ENCODE results near the gene HOMER3. TPM values are rescaled to one million over a fixed set of nuclear protein-coding genes. Genes with fewer than 3 reads are reported as not detected.

HOMER3 gene
- polyA plus RNA-seq, 1 donor from 2014 or later, result 83.6 TPM

GRCh38 chr19:18989316-18989715, 48.3 kb upstream of the HOMER3 start (continued):
- no peak for TF ChIP-seq POLR2AphosphoS5 (IDR thresholded peaks at IDR 0.05)
- TF ChIP-seq TAF1 (IDR thresholded peaks at IDR 0.05; ENCODE audit: low read depth), result no peak
- no peak for TF ChIP-seq SMC3 (conservative IDR thresholded peaks at IDR 0.05; ENCODE audit: poor library complexity)

GRCh38 chr19:18987456-18987855, 46.4 kb upstream of the HOMER3 start:
- Histone ChIP-seq H3K9me2 (ENCODE audit: insufficient read depth, low read length) (no peaks in the 10 kb centered on the region), H3K9me3 (ENCODE audit: low read length) (no peaks in the 10 kb centered on the region), H3K79me2 (replicated peaks; ENCODE audit: insufficient read depth, low read length) (no peaks in the 10 kb centered on the region), H3K27me3 (ENCODE audit: insufficient read depth, low read depth, low read length) (no peaks in the 10 kb centered on the region), H3K4me3 (ENCODE audit: low read length) (no peak overlapping the region), H3K4me2 (ENCODE audit: low read length) (no peak overlapping the region), H3K9ac (ENCODE audit: low read length) (no peak overlapping the region), H4K20me1 (ENCODE audit: insufficient read depth) (no peaks in the 10 kb centered on the region), H3F3A (ENCODE audit: insufficient read depth, low read length, poor library complexity, severe bottlenecking) (no peaks in the 10 kb centered on the region), H3K36me3 (ENCODE audit: insufficient read depth, low read length) (no peaks in the 10 kb centered on the region), H3K27ac (ENCODE audit: low read length) (no peak overlapping the region), H2AFZ (ENCODE audit: low read depth, low read length) (no peak overlapping the region)
- TF ChIP-seq TAF1 (IDR thresholded peaks at IDR 0.05; ENCODE audit: low read depth) (no peak), MXI1 (conservative IDR thresholded peaks at IDR 0.05; ENCODE audit: poor library complexity, severe bottlenecking) (no peak), RAD21 (conservative IDR thresholded peaks at IDR 0.05) (no peak), POLR2AphosphoS5 (IDR thresholded peaks at IDR 0.05) (no peak)

DNA sequence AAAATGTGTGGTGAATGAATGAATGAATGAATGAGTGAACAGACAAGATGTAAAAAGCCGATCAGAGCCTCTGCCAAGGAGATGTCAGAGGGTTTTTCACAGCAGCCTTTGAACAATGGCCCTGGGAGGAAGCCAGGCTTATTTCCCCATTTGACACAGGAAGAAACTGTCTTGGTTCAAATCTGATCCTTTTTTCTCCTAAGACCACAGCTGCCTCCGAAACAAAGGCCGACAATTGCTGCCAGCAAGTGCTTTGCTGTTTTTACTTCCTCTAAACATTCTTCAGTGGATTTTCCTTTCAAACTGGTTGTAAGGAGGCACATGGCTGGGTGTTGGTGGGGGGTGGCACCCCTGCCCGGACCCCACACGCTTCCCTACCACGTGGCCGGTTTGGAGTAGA, 44.2 kb upstream of the HOMER3 start:
- no peaks in the 10 kb centered on the region for H3K9me3 ChIP-seq (ENCODE audit: low read length)
- no peaks in the 10 kb centered on the region for H3K79me2 ChIP-seq (replicated peaks; ENCODE audit: insufficient read depth, low read length)
- no peak overlapping the region for H3K9ac ChIP-seq (ENCODE audit: low read length)
- H4K20me1 ChIP-seq (ENCODE audit: insufficient read depth), result no peaks in the 10 kb centered on the region
- no peak overlapping the region for H3K4me3 ChIP-seq (ENCODE audit: low read length)
- TF ChIP-seq SMC3 (conservative IDR thresholded peaks at IDR 0.05; ENCODE audit: poor library complexity) (no peak), POLR2AphosphoS5 (IDR thresholded peaks at IDR 0.05) (no peak), EP300 (conservative IDR thresholded peaks at IDR 0.05; ENCODE audit: poor library complexity, severe bottlenecking) (no peak), RAD21 (conservative IDR thresholded peaks at IDR 0.05) (no peak), REST (IDR thresholded peaks at IDR 0.05; ENCODE audit: borderline replicate concordance) (no peak), MXI1 (conservative IDR thresholded peaks at IDR 0.05; ENCODE audit: poor library complexity, severe bottlenecking) (no peak), EZH2 (IDR thresholded peaks at IDR 0.05; ENCODE audit: borderline replicate concordance, insufficient read depth, low read length, poor library complexity, severe bottlenecking) (no peak), TAF1 (IDR thresholded peaks at IDR 0.05; ENCODE audit: low read depth) (no peak)
- TF ChIP-seq, protein P1, sequence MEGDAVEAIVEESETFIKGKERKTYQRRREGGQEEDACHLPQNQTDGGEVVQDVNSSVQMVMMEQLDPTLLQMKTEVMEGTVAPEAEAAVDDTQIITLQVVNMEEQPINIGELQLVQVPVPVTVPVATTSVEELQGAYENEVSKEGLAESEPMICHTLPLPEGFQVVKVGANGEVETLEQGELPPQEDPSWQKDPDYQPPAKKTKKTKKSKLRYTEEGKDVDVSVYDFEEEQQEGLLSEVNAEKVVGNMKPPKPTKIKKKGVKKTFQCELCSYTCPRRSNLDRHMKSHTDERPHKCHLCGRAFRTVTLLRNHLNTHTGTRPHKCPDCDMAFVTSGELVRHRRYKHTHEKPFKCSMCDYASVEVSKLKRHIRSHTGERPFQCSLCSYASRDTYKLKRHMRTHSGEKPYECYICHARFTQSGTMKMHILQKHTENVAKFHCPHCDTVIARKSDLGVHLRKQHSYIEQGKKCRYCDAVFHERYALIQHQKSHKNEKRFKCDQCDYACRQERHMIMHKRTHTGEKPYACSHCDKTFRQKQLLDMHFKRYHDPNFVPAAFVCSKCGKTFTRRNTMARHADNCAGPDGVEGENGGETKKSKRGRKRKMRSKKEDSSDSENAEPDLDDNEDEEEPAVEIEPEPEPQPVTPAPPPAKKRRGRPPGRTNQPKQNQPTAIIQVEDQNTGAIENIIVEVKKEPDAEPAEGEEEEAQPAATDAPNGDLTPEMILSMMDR (IDR thresholded peaks at IDR 0.05; ENCODE audit: poor library complexity, severe bottlenecking), result no peak
- no peaks in the 10 kb centered on the region for H3F3A ChIP-seq (ENCODE audit: insufficient read depth, low read length, poor library complexity, severe bottlenecking)
- no peaks in the 10 kb centered on the region for H3K9me2 ChIP-seq (ENCODE audit: insufficient read depth, low read length)
- no peak overlapping the region for H2AFZ ChIP-seq (ENCODE audit: low read depth, low read length)
- no peak overlapping the region for H3K27ac ChIP-seq (ENCODE audit: low read length)
- no peaks in the 10 kb centered on the region for H3K27me3 ChIP-seq (ENCODE audit: insufficient read depth, low read depth, low read length)
- H3K36me3 ChIP-seq (ENCODE audit: insufficient read depth, low read length), result no peaks in the 10 kb centered on the region
- no peak overlapping the region for H3K4me2 ChIP-seq (ENCODE audit: low read length)
